GM18867 (cell line): Measurements from ENCODE around the gene KLC4.

Experiments used
- ATAC-seq: cut with Tn5 transposase; IDR thresholded peaks from one replicate; pipeline ENCODE4 v1.9.1; 2021; ENCODE audit warnings: mild to moderate bottlenecking, moderate library complexity; ENCODE audit not compliant: unreplicated experiment

The KLC4 gene

GRCh38 chr6:43059168-43060033 lies at the start of gene KLC4, which contains the start of gene MRPL2:
TSS of gene KLC4 (plus strand) at chr6:43059631. CDS start at chr6:43061336, 1,705 bp downstream.
TSS of gene MRPL2 (minus strand) at chr6:43059434. CDS start at chr6:43059381, 53 bp downstream.
- ATAC-seq: peak; percentile 87

- no peak for ATAC-seq
Measured at GRCh38 chr6:43011207-43011606, 48.2 kb upstream of the KLC4 start.

GRCh38 chr6:43012364-43012763 lies 47.1 kb upstream of the KLC4 start:
- ATAC-seq: no peak

DNA sequence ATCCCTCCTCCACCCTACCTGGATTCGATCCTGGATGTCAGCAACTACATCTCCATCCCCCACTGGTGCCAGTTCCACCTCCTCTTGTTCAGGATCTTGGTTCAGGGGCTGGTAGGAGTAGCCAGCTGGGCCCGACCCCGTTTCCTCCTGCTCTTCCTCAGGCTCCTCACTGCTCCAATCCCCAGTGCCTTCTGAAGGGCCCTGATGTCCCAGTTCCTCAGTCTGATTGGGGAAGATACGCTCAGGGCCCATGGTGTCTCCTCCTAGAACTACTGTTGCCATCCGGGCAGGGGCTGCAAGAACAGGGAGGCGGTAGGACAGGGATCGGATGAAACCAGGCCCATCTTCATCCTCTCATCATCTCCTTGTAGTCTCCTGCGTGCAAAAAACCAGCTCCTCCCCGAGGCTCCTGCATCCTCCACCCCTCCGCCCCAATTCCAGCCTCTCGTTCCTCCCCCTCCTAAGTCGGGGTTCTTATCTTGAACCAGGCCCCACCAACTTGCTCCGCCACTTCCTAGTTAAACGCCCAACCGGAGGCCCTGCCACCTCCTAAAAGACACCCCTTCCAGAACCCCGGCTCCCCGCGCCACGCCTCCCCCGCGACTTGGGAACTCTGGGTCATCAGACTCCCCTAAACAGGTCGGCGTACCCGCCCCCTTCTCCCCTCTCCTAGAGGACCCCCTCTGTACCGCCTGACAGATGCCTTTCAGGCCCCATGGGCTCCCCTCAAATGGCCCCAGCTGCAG lies 46.2 kb upstream of the KLC4 start:
- peak; percentile 6 for ATAC-seq

DNA sequence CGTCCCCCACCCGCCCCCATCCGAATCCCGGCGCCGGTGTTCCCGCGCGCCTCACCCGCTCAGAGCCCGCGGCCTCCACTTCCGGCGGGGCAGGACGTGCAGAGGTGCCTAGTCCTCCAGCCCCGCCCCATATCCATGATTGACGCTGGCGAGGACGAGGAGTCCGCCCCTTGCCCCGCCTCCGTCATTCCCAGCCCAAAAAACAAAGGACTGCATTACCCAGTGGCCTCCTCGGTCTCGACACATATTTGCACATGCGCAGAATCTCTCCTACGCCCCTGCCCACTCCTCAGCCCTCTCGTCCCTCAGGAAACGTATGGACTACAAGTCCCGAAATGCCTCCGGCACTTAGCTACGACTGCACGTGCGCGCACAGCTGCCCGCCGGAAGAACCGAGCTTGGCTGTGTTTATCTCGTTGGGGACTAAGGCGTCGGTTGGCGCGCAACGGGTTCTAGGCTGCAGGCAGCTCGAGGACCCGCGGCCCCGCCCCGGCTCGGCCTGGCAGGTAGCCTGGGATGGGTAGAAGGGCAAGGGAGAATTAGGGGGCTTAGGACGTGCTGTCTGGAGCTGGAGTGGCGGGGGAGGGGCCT lies 45.5 kb upstream of the KLC4 start, which contains the start of the genes KLHDC3 and MEA1:
KLHDC3 (plus strand) TSS at position 407 of the 591 bp plus-strand sequence. CDS start 2,944 bp downstream, outside the sequence.
MEA1 (minus strand) TSS at position 104 of the 591 bp plus-strand sequence. CDS start 133 bp downstream, outside the sequence.
- peak; percentile 88 for ATAC-seq

- ATAC-seq: no peak
Measured at GRCh38 chr6:43014434-43014909, 45.0 kb upstream of the KLC4 start.

DNA sequence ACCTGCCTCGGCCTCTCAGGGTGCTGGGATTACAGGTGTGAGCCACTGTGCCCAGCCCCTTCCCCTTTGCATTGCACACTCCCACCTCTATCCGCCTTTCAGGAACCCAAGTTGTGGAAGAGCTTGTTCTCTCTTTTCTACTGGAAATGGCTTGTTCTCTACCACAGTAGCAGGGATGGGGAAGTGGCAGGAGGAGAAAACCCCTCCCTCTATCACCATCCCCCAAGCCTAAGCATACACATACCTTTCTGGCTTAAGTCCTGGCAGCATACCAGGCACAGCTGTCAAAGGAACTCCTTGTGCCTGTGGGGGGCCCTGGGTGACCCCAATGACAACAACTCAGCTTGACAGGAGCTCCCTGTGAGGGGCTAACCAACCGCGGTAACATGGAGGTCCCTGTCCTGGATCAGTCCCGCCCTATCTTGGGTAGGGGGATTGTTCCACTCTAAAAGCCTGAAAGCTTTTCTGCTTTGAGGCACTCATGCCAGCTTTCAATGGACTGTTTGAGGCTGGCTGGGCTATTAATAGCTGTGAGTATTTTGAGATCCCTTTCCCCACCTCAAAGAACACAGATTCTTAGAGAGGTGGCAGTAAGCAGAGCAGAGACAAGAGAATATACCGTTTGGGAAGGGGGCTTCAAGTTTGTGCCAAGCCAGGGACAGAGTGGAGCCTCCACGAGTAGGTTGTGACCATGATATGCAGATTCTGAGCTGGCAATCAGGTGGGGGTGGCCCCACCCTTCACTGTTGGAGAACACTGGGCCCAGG lies 43.1 kb upstream of the KLC4 start:
- no peak for ATAC-seq

GRCh38 chr6:43016943-43017334 lies 42.5 kb upstream of the KLC4 start:
- no peak for ATAC-seq

DNA sequence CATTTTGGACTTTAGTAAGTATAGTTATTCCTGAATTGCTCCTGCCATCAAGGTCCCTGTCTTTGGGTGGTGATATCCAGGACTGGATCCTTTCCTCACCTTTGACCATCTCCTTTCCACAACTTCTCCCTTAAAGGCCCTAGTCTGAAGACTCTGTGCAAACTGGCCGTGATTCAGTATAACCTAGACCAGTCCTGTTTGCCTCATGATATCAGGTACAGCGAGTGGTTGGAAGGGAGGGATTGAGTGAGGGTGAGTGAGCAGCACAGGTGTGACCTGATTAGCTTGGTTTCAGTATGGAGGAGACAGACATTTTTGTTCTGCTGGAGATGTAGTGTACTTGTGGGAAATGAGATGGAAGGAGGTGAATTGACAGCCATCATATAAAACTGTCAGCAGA lies 40.3 kb upstream of the KLC4 start:
- ATAC-seq: no peak

- no peak for ATAC-seq
Measured at GRCh38 chr6:43020052-43020705, 39.3 kb upstream of the KLC4 start.

DNA sequence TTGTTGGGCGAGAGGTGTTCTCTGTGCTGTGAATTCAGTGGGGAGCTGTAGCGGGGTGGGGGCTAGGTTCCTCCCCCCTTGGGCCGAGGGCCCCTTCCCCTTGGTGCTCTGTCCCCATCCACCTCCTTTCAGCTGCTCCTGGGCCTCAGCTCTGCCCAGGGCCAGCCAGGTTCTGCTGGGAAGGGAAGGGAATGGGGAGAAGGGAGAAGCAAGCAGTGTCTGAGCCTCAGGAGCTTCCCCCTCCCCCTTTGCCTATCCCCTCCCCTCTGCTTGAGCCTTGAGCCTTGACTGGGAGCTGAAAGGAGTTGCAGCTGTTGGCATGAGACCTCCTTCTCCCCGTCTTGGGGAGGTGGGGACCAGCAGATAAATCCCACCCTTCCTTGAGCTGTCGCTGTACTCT lies 38.6 kb upstream of the KLC4 start:
- no peak for ATAC-seq

GRCh38 chr6:43021270-43022047 lies 38.0 kb upstream of the KLC4 start, which contains the start of gene RRP36:
TSS of gene RRP36 (plus strand) at chr6:43021623. CDS start at chr6:43021655, 32 bp downstream.
- peak; percentile 66 for ATAC-seq

GRCh38 chr6:43024436-43024835 lies 35.0 kb upstream of the KLC4 start:
- no peak for ATAC-seq

DNA sequence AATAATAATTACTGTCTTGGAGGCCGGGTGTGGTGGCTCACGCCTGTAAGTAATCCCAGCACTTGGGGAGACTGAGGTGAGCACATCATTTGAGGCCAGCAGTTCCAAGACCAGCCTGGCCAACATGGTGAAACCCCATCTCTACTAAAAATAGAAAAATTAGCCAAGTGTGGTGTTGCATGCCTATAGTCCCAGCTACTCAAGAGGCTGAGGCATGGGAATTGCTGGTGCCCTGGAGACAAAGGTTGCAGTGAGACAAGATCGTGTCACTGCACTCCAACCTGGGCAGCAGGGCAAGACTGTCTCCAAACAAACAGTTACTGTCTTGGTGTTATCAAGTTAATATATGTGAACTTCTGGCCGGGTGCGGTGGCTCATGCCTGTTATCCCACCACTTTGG lies 33.1 kb upstream of the KLC4 start:
- ATAC-seq: no peak

DNA sequence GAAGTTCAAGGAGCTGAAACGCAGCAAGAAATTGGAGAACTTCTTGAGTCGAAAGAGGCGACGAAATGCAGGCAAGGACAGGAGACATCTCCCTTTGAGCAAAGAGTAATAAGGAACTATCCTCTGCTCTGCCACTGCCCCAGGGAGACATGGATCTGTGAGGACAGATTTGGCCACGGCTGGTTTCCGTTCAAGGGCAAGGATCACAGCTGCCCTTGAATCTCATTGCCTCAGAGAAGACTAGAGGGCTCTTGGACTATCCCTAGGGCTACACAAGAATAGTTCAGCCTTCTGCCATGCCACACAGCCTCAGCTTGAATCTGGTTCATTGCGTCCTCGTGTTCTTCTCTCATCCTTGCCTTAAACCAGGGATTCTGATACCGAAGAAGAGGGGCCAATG lies 30.3 kb upstream of the KLC4 start:
- no peak for ATAC-seq

- ATAC-seq: no peak
Measured at GRCh38 chr6:43032326-43032725, 27.1 kb upstream of the KLC4 start.

GRCh38 chr6:43033496-43034189 lies 25.8 kb upstream of the KLC4 start:
- no peak for ATAC-seq

DNA sequence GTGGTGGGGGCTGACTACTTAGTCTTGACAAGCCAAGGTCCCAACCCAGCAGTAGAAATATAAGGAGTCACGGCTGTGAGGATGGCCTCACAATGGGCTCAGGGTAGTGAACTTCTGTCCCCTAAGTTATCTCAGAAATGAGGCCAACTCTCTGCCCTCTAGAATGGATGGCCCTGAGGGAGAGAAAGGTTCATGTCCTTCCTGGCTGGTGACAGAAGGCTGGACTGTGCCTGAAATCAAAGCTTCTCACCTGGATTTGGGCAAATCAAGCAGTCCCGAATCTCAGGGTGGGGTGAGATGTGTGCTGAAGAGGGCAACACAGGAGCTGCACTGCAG lies 25.3 kb upstream of the KLC4 start:
- no peak for ATAC-seq
